Measurements from ENCODE around the gene CRMP1. TPM values are rescaled to one million over a fixed set of nuclear protein-coding genes. Genes with fewer than 3 reads are reported as not detected.
"Not testable (repeated sequence)": the region's sequence is repeated elsewhere in the genome, so short reads cannot be mapped to it uniquely, and the experiment has no call there.

CRMP1 gene
- total RNA-seq, 2 donors from 2014 or later = not detected

GRCh38 chr4:5812506-5813229, 80.2 kb downstream of the CRMP1 start:
- peak in 1 of 2 donors; percentile 57 for ATAC-seq (replicated peaks in 1 of 2)
- no peaks in the 10 kb centered on the region for H3K36me3 Mint-ChIP-seq (ENCODE audit: insufficient read depth in 2 of 2)
- H3K27ac Mint-ChIP-seq = no peak overlapping the region
- H3K9me3 Mint-ChIP-seq = no peaks in the 10 kb centered on the region
- H3K27me3 Mint-ChIP-seq (ENCODE audit: low read depth) = no peaks in the 10 kb centered on the region
- no peaks in the 10 kb centered on the region for H3K4me1 Mint-ChIP-seq (ENCODE audit: low read depth)
- DNase-seq = peak; percentile 10 to 30
- no peak overlapping the region for H3K4me3 Mint-ChIP-seq

- not testable (repeated sequence) for H3K36me3 Mint-ChIP-seq (ENCODE audit: insufficient read depth in 2 of 2); H3K4me1 Mint-ChIP-seq (ENCODE audit: low read depth); H3K27me3 Mint-ChIP-seq (ENCODE audit: low read depth); DNase-seq; H3K4me3 Mint-ChIP-seq; H3K27ac Mint-ChIP-seq; H3K9me3 Mint-ChIP-seq; ATAC-seq (replicated peaks in 1 of 2)
Observed at GRCh38 chr4:5812057-5812456, 80.8 kb downstream of the CRMP1 start.

- Mint-ChIP-seq H3K27ac (no peak overlapping the region), H3K4me3 (no peak overlapping the region), H3K36me3 (ENCODE audit: insufficient read depth in 2 of 2) (no peaks in the 10 kb centered on the region), H3K4me1 (ENCODE audit: low read depth) (no peaks in the 10 kb centered on the region), H3K9me3 (no peaks in the 10 kb centered on the region), H3K27me3 (ENCODE audit: low read depth) (no peaks in the 10 kb centered on the region)
- ATAC-seq (replicated peaks in 1 of 2) = no peak
- DNase-seq = no peak
Observed at GRCh38 chr4:5810770-5811430, 82.0 kb downstream of the CRMP1 start.

GRCh38 chr4:5810151-5810550, 82.7 kb downstream of the CRMP1 start:
- no peak for ATAC-seq (replicated peaks in 1 of 2)
- no peaks in the 10 kb centered on the region for H3K27me3 Mint-ChIP-seq (ENCODE audit: low read depth)
- H3K9me3 Mint-ChIP-seq = no peaks in the 10 kb centered on the region
- no peak overlapping the region for H3K27ac Mint-ChIP-seq
- no peak for DNase-seq
- H3K36me3 Mint-ChIP-seq (ENCODE audit: insufficient read depth in 2 of 2) = no peaks in the 10 kb centered on the region
- no peaks in the 10 kb centered on the region for H3K4me1 Mint-ChIP-seq (ENCODE audit: low read depth)
- no peak overlapping the region for H3K4me3 Mint-ChIP-seq

- no peaks in the 10 kb centered on the region for H3K4me1 Mint-ChIP-seq (ENCODE audit: low read depth)
- no peaks in the 10 kb centered on the region for H3K36me3 Mint-ChIP-seq (ENCODE audit: insufficient read depth in 2 of 2)
- H3K9me3 Mint-ChIP-seq = no peaks in the 10 kb centered on the region
- no peak overlapping the region for H3K4me3 Mint-ChIP-seq
- H3K27ac Mint-ChIP-seq = no peak overlapping the region
- H3K27me3 Mint-ChIP-seq (ENCODE audit: low read depth) = no peaks in the 10 kb centered on the region
- DNase-seq (no peak), ATAC-seq (replicated peaks in 1 of 2) (no peak)
Observed at GRCh38 chr4:5809216-5809776, 83.6 kb downstream of the CRMP1 start.

GRCh38 chr4:5808081-5808741, 84.7 kb downstream of the CRMP1 start:
- DNase-seq = no peak

DNA sequence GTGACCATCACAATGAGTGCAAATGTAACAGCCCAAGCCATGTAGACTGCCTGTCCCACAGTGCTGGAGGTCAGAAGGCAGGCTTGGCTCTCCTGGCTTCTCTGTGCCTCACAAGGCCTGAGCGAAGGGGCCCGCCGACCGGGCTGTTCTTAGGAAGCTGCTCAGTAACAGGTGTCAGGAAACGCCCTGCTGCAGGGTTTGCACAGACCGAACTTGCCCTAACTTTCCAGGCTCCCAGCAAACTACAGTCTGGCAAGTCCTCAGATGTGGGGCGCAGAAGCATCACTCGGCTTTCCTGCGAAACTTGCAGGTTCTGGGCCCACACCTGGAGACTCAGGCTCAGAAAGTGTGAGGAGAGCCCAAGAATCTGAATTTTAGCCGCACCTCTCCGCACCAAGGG, 87.6 kb downstream of the CRMP1 start:
- Mint-ChIP-seq H3K27ac (no peak overlapping the region), H3K9me3 (no peaks in the 10 kb centered on the region), H3K4me3 (no peak overlapping the region), H3K27me3 (ENCODE audit: low read depth) (no peaks in the 10 kb centered on the region), H3K4me1 (ENCODE audit: low read depth) (no peaks in the 10 kb centered on the region), H3K36me3 (ENCODE audit: insufficient read depth in 2 of 2) (no peaks in the 10 kb centered on the region)
- DNase-seq (no peak), ATAC-seq (replicated peaks in 1 of 2) (no peak)

More at GRCh38 chr4:5808081-5808741, 84.7 kb downstream of the CRMP1 start:
- no peaks in the 10 kb centered on the region for H3K4me1 Mint-ChIP-seq (ENCODE audit: low read depth)
- no peak for ATAC-seq (replicated peaks in 1 of 2)
- no peaks in the 10 kb centered on the region for H3K9me3 Mint-ChIP-seq
- H3K27ac Mint-ChIP-seq = no peak overlapping the region
- H3K4me3 Mint-ChIP-seq = no peak overlapping the region
- no peaks in the 10 kb centered on the region for H3K36me3 Mint-ChIP-seq (ENCODE audit: insufficient read depth in 2 of 2)
- H3K27me3 Mint-ChIP-seq (ENCODE audit: low read depth) = no peaks in the 10 kb centered on the region

- DNase-seq (no peak), ATAC-seq (replicated peaks in 1 of 2) (no peak)
- Mint-ChIP-seq H3K4me1 (ENCODE audit: low read depth) (no peaks in the 10 kb centered on the region), H3K27me3 (ENCODE audit: low read depth) (no peaks in the 10 kb centered on the region), H3K36me3 (ENCODE audit: insufficient read depth in 2 of 2) (no peaks in the 10 kb centered on the region), H3K27ac (no peak overlapping the region), H3K9me3 (no peaks in the 10 kb centered on the region), H3K4me3 (no peak overlapping the region)
Observed at GRCh38 chr4:5804656-5805055, 88.2 kb downstream of the CRMP1 start.

DNA sequence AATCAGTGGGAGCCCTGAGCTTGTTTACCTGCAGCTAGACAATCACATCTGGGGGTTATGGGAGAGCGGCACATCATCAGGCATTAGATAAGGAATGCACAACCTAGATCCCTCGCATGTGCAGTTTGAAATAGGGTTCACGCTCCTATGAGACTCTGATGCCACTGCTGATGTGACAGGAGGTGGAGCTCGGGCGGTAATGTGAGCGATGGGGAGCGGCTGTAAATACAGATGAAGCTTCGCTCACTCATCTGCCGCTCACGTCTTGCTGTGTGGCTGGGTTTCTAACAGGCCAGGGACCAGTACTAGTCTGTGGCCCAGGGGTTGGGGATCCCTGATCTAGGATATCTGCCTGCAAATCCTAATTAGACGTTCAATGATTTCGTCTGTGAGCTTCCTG, 90.3 kb downstream of the CRMP1 start:
- Mint-ChIP-seq H3K9me3 (no peaks in the 10 kb centered on the region), H3K4me3 (no peak overlapping the region), H3K27ac (no peak overlapping the region), H3K4me1 (ENCODE audit: low read depth) (no peaks in the 10 kb centered on the region), H3K27me3 (ENCODE audit: low read depth) (no peaks in the 10 kb centered on the region), H3K36me3 (ENCODE audit: insufficient read depth in 2 of 2) (no peaks in the 10 kb centered on the region)
- DNase-seq (no peak), ATAC-seq (replicated peaks in 1 of 2) (no peak)

DNA sequence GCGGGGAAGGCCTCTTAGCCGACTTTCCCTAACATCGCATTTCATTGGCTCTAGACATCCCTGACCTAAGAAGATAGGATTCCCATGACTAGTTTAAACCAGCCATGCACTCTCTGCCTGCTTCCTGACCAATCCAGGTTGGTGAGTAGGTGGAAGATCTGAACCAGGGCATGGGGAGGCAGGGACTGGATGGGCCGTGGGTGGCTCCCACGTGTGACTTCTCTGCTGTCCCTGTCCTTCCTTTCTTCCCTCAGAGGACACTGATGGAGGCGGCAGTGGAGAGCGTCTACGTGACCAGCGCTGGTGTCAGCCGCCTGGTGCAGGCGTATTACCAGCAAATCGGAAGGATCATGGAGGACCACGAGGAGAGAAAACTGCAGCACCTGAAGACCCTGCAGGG, 91.2 kb downstream of the CRMP1 start:
- no peak for DNase-seq
- no peaks in the 10 kb centered on the region for H3K27me3 Mint-ChIP-seq (ENCODE audit: low read depth)
- H3K4me1 Mint-ChIP-seq (ENCODE audit: low read depth) = no peaks in the 10 kb centered on the region
- ATAC-seq (replicated peaks in 1 of 2) = no peak
- H3K4me3 Mint-ChIP-seq = no peak overlapping the region
- no peak overlapping the region for H3K27ac Mint-ChIP-seq
- no peaks in the 10 kb centered on the region for H3K36me3 Mint-ChIP-seq (ENCODE audit: insufficient read depth in 2 of 2)
- H3K9me3 Mint-ChIP-seq = no peaks in the 10 kb centered on the region

GRCh38 chr4:5800496-5800895, 92.4 kb downstream of the CRMP1 start:
- Mint-ChIP-seq H3K36me3 (ENCODE audit: insufficient read depth in 2 of 2) (no peaks in the 10 kb centered on the region), H3K4me3 (no peak overlapping the region), H3K27me3 (ENCODE audit: low read depth) (no peaks in the 10 kb centered on the region), H3K9me3 (peaks cover 0 to 2% of the 10 kb centered on the region in 2 donors), H3K4me1 (ENCODE audit: low read depth) (no peaks in the 10 kb centered on the region), H3K27ac (no peak overlapping the region)
- DNase-seq = no peak
- ATAC-seq (replicated peaks in 1 of 2) = no peak

DNA sequence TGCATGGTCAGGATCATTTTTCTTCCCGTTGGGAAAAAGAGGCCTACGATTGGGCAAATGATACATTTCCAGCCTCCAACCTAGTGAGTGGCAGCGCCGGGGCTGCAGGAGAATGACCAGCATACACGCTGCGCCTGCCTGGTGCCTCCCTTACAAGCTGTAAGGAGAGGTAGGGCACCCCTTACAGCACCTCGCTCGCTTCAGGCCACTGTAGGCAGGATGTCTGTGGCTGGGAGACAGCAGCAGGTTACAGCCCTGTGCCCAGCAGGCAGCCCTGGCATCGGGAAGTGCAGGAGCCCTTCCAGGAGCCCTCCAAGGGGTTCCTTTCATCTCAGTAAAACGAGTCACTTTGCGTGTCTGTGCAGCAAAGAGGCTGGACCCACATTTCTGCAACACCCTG, 93.5 kb downstream of the CRMP1 start:
- ATAC-seq (replicated peaks in 1 of 2) (no peak), DNase-seq (no peak)
- H3K36me3 Mint-ChIP-seq (ENCODE audit: insufficient read depth in 2 of 2) = no peaks in the 10 kb centered on the region
- H3K4me3 Mint-ChIP-seq = no peak overlapping the region
- no peak overlapping the region for H3K27ac Mint-ChIP-seq
- H3K27me3 Mint-ChIP-seq (ENCODE audit: low read depth) = no peaks in the 10 kb centered on the region
- H3K9me3 Mint-ChIP-seq = peaks cover 0 to 2% of the 10 kb centered on the region in 2 donors
- no peaks in the 10 kb centered on the region for H3K4me1 Mint-ChIP-seq (ENCODE audit: low read depth)

GRCh38 chr4:5798946-5799345, 93.9 kb downstream of the CRMP1 start:
- no peak for ATAC-seq (replicated peaks in 1 of 2)
- Mint-ChIP-seq H3K4me3 (no peak overlapping the region), H3K27me3 (ENCODE audit: low read depth) (no peaks in the 10 kb centered on the region), H3K36me3 (ENCODE audit: insufficient read depth in 2 of 2) (no peaks in the 10 kb centered on the region), H3K27ac (no peak overlapping the region), H3K4me1 (ENCODE audit: low read depth) (no peaks in the 10 kb centered on the region), H3K9me3 (peaks cover 0 to 2% of the 10 kb centered on the region in 2 donors)
- DNase-seq = no peak

Measured in activated T-cell treated with anti-CD3 and anti-CD28 coated beads, Interleukin-2, amount 50 U/mL, for 72 hours (primary cell).